DMS79 (cell line): ENCODE data around the gene CEP104.

ENCODE experiments used
- DNase-seq: peaks from one replicate; lab custom pipeline; 2025; lab: John Stamatoyannopoulos, UW

The CEP104 gene

DNA sequence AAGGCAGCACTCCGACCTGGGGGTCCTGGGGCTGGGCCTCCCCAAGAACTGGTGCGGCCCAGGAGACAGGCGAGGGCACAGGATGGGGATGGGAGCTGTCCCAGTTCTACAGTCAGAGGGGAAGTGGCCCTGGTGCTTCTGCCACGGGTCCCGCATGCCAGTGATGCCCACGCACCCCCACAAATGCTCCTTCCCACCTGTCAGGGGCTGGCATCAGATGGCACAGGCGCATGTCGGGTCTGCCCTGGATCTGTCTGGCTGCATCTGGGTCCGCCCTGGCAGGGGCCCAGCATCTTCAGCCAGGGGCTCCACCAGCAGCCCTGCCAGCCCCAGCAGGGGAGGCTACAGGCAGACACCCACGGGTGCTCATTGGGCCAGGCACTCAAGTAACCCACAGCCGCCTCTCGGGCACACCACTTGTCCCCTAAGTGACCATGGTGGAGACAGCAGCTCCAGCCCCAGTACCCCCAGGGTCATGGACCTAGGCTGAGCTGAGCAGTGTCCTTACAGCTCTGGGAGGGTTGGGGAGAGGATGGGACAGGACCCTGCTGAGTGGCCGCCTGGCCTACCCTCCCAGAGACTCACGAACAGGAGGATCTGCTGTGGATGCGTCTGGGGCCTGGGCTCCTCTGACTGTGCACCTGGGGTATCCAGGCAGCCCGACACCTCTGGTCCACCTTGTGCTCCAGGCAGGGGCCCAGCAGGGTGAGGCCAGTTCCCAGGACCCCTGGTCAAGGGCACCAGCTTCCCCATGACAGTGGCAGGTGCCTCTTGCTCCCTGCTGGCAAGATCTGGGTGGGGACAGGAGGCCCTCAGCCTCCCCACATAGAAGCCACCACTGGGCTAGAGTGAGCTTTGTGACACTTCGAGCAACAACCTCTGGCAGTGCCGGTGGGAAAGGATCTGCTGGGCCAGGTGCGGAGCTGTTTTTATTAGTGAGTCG, 79.1 kb downstream of the CEP104 start:
- no peak for DNase-seq

- peak; percentile 87 for DNase-seq
Observed at GRCh38 chr1:3777078-3777547, 79.9 kb downstream of the CEP104 start.

DNA sequence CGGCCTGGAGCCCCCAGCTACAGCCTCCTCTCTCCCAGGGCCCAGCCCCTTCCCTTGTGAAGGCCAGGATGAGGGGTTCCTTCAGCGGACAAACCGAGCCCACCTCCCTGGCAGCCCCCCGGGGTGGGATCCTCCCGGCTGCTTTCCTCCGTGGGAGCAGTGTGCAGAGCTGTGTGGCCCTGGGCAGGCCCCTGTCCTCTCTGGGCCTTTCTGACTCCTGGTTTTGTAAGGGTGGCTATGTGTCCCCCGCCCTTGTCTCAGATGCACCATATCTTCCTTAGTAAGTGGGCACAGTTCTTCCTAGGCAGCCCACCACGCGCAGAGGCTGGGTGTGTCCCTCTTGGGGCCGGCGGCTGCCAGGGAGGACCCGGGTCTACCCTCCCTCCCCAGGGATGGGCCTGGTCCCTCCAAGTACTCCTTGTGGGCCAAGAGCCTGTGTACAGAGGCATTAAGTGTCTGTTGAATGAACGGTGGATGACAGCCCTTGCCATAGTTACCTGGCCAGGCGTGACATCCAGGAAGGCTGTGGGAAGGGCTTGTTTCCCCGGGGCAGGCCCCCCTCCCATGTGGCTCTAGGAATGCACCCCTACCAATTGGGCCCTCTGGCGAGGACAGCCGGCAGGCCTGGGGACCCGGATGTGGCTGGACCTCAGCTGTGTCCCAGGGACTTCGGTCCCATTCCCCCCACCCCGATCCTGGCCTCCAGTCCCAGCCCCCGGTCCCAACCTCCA, 80.6 kb downstream of the CEP104 start:
- DNase-seq = peak; percentile 91

- DNase-seq = peak; percentile 85
Observed at GRCh38 chr1:3775490-3776230, 81.4 kb downstream of the CEP104 start.

- DNase-seq = no peak
Observed at GRCh38 chr1:3774946-3775489, 82.0 kb downstream of the CEP104 start.

- no peak for DNase-seq
Observed at GRCh38 chr1:3774276-3774945, 82.6 kb downstream of the CEP104 start.

DNA sequence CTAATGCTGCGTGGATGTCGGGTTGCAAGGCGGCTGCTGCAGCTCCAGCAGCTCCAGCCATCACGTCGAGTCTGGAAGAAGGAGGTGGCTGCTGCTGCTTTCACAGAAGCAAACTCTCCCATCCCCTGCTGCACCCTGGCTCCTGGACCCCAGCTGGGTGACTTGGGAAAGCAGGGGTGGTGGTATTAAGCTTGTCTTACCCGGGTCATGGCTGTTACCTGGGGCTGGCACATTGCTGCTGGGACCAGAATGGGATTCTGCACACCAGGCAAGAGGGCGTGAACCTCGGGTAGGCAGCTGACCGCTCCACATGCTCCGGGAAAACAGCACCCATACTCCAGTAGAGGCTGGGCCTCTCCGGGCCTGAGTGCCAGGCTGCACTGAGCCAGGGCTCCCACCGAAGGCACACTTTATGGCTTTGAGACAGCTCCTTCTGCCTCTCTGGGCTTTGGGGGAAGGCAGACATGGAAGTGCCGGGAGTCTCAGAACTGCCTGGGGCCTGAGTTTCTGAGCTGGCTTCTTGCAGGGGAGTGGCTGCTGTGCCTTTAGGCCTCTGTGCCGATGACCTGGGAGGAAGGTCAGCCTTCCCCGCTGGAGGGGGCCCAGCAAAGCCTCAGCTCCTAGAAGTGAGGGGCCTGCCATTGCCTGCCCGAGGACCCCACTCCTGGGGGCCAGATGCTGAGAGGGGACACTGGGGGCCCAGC, 83.3 kb downstream of the CEP104 start:
- no peak for DNase-seq

GRCh38 chr1:3772715-3773571, 84.1 kb downstream of the CEP104 start, which contains the start of gene SMIM1:
Gene SMIM1 (plus strand): TSS chr1:3772749. CDS start chr1:3775374, 2,625 bp downstream.
- DNase-seq = no peak

GRCh38 chr1:3772027-3772714, 84.8 kb downstream of the CEP104 start:
- DNase-seq = no peak

DNA sequence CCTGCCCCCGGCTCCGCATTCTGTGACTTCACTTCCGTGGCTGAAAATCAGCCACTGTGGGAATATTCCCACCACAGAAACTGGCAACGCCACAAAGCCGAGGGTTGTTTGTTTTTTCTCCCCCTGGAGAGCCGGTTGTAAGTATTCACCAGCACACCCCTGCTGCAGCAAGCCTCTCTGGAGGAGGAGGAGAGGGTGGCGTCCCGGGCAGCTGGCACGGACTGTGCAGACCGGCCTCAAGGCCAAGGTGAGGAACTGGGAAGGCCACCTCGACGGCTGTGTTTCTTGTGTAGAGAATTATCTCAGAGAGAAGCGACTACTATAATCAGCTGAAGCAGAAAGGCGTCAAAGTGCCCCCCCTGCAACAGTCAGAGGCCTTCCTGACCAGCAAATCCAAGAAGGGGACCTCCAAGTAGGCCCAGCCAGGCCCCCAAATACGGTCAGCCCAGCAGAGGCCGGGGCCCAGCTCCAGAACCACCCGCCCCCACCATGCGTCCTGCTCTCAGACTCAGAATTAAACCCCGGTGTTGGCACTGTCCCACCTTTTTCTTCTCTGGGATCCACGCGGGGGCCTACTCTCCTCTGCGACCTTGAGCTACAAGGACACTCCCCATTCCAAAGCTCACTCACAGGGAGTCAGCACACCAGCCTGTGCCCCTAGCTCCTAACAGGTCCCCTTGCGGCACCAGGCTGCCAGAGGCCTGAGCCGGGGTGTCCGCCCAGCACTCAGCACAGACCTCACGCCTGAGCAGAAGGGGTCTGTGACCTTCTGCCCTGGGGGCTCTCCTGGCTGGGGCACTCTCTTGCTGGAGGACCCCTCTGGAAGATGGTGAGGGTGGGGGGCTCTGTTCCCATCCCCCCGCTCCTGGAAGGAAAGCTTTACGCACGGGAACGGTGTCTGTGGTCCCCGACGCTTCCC, 85.6 kb downstream of the CEP104 start:
- no peak for DNase-seq

GRCh38 chr1:3770047-3770765, 86.8 kb downstream of the CEP104 start:
- DNase-seq = no peak

DNA sequence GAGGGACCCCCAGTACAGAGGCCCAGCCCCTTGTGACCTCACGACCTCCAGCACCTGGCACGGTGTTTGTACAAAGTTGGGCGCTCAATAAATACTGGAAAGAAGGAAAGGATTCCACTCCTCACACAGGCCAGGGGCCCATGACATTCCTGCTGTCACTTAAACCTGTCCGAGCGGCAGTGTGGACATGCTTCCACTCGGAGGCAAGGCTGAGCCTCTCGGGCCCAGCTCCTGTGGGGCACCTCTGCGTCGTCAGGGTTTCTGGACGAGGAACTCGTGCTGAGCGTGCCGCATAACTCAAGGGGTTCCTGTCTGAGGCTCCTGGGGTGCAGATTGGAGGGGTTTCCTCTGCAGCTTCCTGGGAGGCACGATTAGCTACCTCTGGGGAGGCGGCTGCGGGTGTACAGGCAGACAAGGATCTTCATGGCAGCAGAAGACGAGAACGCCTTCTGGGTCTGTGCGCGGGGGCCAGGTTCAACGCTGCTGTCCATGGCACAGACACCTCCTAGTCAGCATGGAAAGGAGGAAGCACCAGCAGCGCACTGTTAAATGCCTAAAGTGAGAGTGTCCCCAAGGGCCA, 88.1 kb downstream of the CEP104 start:
- DNase-seq = no peak

DNA sequence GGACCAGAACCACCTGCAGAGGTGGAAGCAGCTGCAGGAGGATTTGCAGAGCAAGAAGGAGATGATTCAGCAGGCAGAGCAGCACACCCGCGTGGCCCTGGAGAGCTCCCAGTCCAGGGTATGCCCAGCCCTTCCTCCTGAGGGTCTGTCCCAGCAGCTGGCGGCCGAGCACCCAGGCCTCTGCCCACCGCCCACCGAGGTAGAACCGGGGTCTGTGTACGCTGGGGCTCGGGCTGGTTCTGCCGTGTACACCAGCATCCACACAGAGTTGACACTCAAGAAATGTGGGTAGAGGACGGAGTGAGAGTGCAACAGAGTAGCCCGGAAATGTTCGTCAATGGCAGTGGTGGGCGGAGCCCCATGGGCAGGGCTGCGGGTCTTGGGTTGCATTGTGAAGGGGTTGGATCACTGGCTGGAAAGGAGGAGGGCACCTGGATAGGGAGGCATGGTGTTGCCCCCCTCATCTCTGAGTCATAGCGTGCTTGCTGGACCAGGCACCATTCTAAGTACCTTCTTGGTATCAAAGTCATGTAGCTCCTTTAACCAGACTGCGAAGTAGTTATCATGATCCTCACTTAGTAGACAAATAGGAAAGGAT, 89.6 kb downstream of the CEP104 start:
- DNase-seq = no peak

GRCh38 chr1:3763351-3764125, 93.5 kb downstream of the CEP104 start:
- no peak for DNase-seq

DNA sequence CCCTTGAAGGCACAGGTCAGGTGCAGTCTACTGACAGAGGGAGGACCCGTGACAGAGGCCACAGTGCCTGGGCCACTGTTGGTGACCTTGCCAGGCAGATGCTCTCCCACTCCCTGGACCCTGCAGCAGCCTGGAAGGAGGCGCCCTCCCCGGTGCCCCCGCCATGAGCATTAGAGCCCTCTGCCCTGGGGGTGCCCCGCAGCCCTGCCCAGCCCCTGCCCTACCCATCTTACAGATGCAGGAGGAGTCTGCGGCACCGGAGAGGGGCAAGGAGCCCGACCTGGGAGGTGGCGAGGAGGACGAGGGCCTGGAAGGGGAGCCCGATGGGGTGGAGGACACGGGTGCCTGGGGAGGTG, 94.2 kb downstream of the CEP104 start:
- DNase-seq = no peak
